Measurements from ENCODE around the gene MRPL48. TPM values are rescaled to one million over a fixed set of nuclear protein-coding genes. Genes with fewer than 3 reads are reported as not detected.

The MRPL48 gene
- total RNA-seq, 1 donor from 2014 or later = 27.2 TPM

GRCh38 chr11:73801136-73801535 is 13.5 kb downstream of the MRPL48 start:
- Mint-ChIP-seq H3K27ac (no peak overlapping the region), H3K36me3 (peaks cover 3% of the 10 kb centered on the region), H3K4me1 (no peaks in the 10 kb centered on the region), H3K4me3 (no peak overlapping the region), H3K9me3 (no peaks in the 10 kb centered on the region), H3K27me3 (ENCODE audit: insufficient read depth, low read depth) (peaks cover 2% of the 10 kb centered on the region)
- Histone ChIP-seq H3K4me3 (no peak overlapping the region), H3K79me2 (ENCODE audit: low read depth) (no peaks in the 10 kb centered on the region), H3K9ac (no peak overlapping the region), H3K4me2 (no peak overlapping the region), H3F3A (ENCODE audit: low read depth) (no peaks in the 10 kb centered on the region), H3K27ac (no peak overlapping the region), H3K4me1 (no peaks in the 10 kb centered on the region), H3K27me3 (no peaks in the 10 kb centered on the region), H2AFZ (replicated peaks) (no peak overlapping the region), H3K36me3 (no peaks in the 10 kb centered on the region), H4K20me1 (ENCODE audit: low read depth) (no peaks in the 10 kb centered on the region), H3K9me3 (ENCODE audit: low read depth) (no peaks in the 10 kb centered on the region)
- DNase-seq (ENCODE audit: low spot score) = no peak
- TF ChIP-seq EZH2 (IDR thresholded peaks at IDR 0.05) (no peak), CTCF (IDR thresholded peaks at IDR 0.05) (no peak), EZH2phosphoT487 (IDR thresholded peaks at IDR 0.05) (no peak)

- no peak overlapping the region for H3K4me3 ChIP-seq
- H3K9me3 ChIP-seq (ENCODE audit: low read depth) = no peaks in the 10 kb centered on the region
- no peak for TF ChIP-seq CTCF (IDR thresholded peaks at IDR 0.05)
- TF ChIP-seq EZH2 (IDR thresholded peaks at IDR 0.05) = no peak
- TF ChIP-seq EZH2phosphoT487 (IDR thresholded peaks at IDR 0.05) = no peak
- H3K4me2 ChIP-seq = no peak overlapping the region
- no peak overlapping the region for H3K27ac ChIP-seq
- H3K36me3 ChIP-seq = no peaks in the 10 kb centered on the region
- H3K4me1 ChIP-seq = no peaks in the 10 kb centered on the region
- Mint-ChIP-seq H3K4me1 (no peaks in the 10 kb centered on the region), H3K27ac (no peak overlapping the region), H3K27me3 (ENCODE audit: insufficient read depth, low read depth) (peaks cover 2% of the 10 kb centered on the region), H3K9me3 (no peaks in the 10 kb centered on the region), H3K4me3 (no peak overlapping the region), H3K36me3 (peaks cover 9% of the 10 kb centered on the region)
- H3K27me3 ChIP-seq = no peaks in the 10 kb centered on the region
- no peak overlapping the region for H2AFZ ChIP-seq (replicated peaks)
- no peaks in the 10 kb centered on the region for H3F3A ChIP-seq (ENCODE audit: low read depth)
- DNase-seq (ENCODE audit: low spot score) = no peak
- H4K20me1 ChIP-seq (ENCODE audit: low read depth) = no peaks in the 10 kb centered on the region
- H3K79me2 ChIP-seq (ENCODE audit: low read depth) = no peaks in the 10 kb centered on the region
- no peak overlapping the region for H3K9ac ChIP-seq
Measured at GRCh38 chr11:73804712-73805111, 17.0 kb downstream of the MRPL48 start.

- Mint-ChIP-seq H3K4me1 (no peaks in the 10 kb centered on the region), H3K4me3 (no peak overlapping the region), H3K27ac (no peak overlapping the region), H3K36me3 (peaks cover 9% of the 10 kb centered on the region), H3K9me3 (no peaks in the 10 kb centered on the region), H3K27me3 (ENCODE audit: insufficient read depth, low read depth) (peaks cover 2% of the 10 kb centered on the region)
- H3K9ac ChIP-seq = no peak overlapping the region
- no peak overlapping the region for H2AFZ ChIP-seq (replicated peaks)
- H3K4me1 ChIP-seq = no peaks in the 10 kb centered on the region
- TF ChIP-seq EZH2phosphoT487 (IDR thresholded peaks at IDR 0.05) (no peak), EZH2 (IDR thresholded peaks at IDR 0.05) (no peak), CTCF (IDR thresholded peaks at IDR 0.05) (no peak)
- no peaks in the 10 kb centered on the region for H4K20me1 ChIP-seq (ENCODE audit: low read depth)
- no peaks in the 10 kb centered on the region for H3K36me3 ChIP-seq
- no peaks in the 10 kb centered on the region for H3K27me3 ChIP-seq
- H3F3A ChIP-seq (ENCODE audit: low read depth) = no peaks in the 10 kb centered on the region
- no peaks in the 10 kb centered on the region for H3K9me3 ChIP-seq (ENCODE audit: low read depth)
- no peak for DNase-seq (ENCODE audit: low spot score)
- no peak overlapping the region for H3K4me2 ChIP-seq
- no peak overlapping the region for H3K27ac ChIP-seq
- H3K79me2 ChIP-seq (ENCODE audit: low read depth) = no peaks in the 10 kb centered on the region
- H3K4me3 ChIP-seq = no peak overlapping the region
Measured at GRCh38 chr11:73808052-73808451, 20.4 kb downstream of the MRPL48 start.
